Measurements from ENCODE around the gene B4GALNT3. TPM values are rescaled to one million over a fixed set of nuclear protein-coding genes. Genes with fewer than 3 reads are reported as not detected.

Gene B4GALNT3
- total RNA-seq, 2 experiments from 2014 or later: 3.4 to 5.4 TPM

DNA sequence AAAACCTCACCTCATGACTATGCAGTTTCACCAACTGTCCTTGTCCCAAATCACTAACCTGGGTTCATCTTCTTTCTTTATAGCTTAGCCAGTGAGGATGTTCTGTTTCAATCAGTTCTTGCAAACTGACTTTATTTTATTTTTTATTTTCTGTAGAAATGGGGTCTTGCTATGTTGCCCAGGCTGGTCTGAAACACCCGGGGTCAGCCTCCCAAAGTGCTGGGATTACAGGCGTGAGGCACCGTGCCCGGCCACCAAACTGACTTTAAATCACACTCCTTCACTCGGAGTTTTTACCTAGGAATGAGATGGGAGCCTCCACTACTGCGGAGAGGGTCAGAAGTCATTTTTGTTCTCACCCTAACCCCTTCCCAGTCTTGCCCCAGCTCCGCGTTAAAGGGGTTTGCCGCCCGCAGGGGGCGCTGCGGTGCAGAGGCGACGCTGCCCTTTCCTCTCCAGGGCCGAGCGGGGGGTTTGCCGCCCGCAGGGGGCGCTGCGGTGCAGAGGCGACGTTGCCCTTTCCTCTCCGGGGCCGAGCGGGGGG lies 7.0 kb upstream of the B4GALNT3 start:
- intact Hi-C loops (cut with micrococcal nuclease; ENCODE audit: unreplicated experiment): loop anchor here (1.0 kb wide), 1 partner anchor 95 kb away; no protein-coding TSS in a partner anchor
- peak; percentile 51 for DNase-seq (ENCODE audit: low spot score)

DNA sequence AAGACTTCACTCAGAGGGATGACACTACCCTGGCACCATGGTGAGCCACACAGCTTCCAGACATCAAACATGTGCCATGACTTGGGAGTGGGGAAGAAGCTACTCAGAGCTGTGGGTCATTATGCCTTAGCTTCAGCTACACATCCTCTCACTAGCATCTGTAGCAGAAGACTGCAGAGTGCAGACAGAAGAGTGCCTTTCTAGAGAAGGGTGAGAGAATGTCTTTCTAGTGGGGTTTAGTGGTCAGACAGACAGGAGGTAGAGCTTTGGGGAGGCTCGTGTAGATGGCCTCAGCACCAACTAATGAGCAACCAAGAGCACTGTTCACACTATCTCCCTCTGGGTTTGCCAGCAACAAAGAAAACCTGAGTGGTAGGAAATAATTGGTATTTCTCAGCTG lies 4.9 kb upstream of the B4GALNT3 start:
- Histone ChIP-seq H3K9me3 (ENCODE audit: low read length) (peaks cover 13% of the 10 kb centered on the region), H3K79me2 (ENCODE audit: insufficient read depth, low read depth, low read length) (no peaks in the 10 kb centered on the region), H4K20me1 (ENCODE audit: insufficient read depth, low read length) (no peaks in the 10 kb centered on the region), H3K9me2 (ENCODE audit: insufficient read depth, low read length) (no peaks in the 10 kb centered on the region), H3K27ac (ENCODE audit: low read depth, low read length, poor library complexity, severe bottlenecking) (no peak overlapping the region), H3K4me1 (ENCODE audit: insufficient read depth, low read length, poor library complexity, severe bottlenecking) (peaks cover 4% of the 10 kb centered on the region), H3K4me3 (ENCODE audit: low read depth, low read length, poor library complexity, severe bottlenecking) (no peak overlapping the region), H3K4me2 (ENCODE audit: low read length) (no peak overlapping the region), H3K36me3 (ENCODE audit: insufficient read depth, low read length) (peaks cover 4% of the 10 kb centered on the region; the same call in 1 of the 2 replicates), H2AFZ (ENCODE audit: low read length) (no peak overlapping the region)
- intact Hi-C loops (cut with micrococcal nuclease; ENCODE audit: unreplicated experiment): no loop called here
- DNase-seq (ENCODE audit: low spot score): no peak
- ChIA-PET POLR2A (interaction anchor here (0.5 to 1.2 kb wide), 2 partner anchors 64 to 223 kb away, joined by 3 read pairs; no protein-coding TSS in a partner anchor), CTCF (ENCODE audit: unreplicated experiment) (interaction anchor here (0.5 kb wide), 1 partner anchor 89 kb away, joined by 3 read pairs; no protein-coding TSS in a partner anchor)
- no TSS peak for BruUV-seq (replicated peaks)
- no peak for TF ChIP-seq EZH2phosphoT487 (IDR thresholded peaks at IDR 0.05; ENCODE audit: borderline replicate concordance, low read depth, low read length)
- TF ChIP-seq, protein P1, sequence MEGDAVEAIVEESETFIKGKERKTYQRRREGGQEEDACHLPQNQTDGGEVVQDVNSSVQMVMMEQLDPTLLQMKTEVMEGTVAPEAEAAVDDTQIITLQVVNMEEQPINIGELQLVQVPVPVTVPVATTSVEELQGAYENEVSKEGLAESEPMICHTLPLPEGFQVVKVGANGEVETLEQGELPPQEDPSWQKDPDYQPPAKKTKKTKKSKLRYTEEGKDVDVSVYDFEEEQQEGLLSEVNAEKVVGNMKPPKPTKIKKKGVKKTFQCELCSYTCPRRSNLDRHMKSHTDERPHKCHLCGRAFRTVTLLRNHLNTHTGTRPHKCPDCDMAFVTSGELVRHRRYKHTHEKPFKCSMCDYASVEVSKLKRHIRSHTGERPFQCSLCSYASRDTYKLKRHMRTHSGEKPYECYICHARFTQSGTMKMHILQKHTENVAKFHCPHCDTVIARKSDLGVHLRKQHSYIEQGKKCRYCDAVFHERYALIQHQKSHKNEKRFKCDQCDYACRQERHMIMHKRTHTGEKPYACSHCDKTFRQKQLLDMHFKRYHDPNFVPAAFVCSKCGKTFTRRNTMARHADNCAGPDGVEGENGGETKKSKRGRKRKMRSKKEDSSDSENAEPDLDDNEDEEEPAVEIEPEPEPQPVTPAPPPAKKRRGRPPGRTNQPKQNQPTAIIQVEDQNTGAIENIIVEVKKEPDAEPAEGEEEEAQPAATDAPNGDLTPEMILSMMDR (conservative IDR thresholded peaks at IDR 0.05; ENCODE audit: low read length): no peak

More for the DNA sequence above, 7.0 kb upstream of the B4GALNT3 start:
- Histone ChIP-seq H3K4me1 (ENCODE audit: insufficient read depth, low read length, poor library complexity, severe bottlenecking) (no peaks in the 10 kb centered on the region), H3K27ac (ENCODE audit: low read depth, low read length, poor library complexity, severe bottlenecking) (no peak overlapping the region), H3K4me3 (ENCODE audit: low read depth, low read length, poor library complexity, severe bottlenecking) (no peak overlapping the region), H4K20me1 (ENCODE audit: insufficient read depth, low read length) (no peaks in the 10 kb centered on the region), H3K79me2 (ENCODE audit: insufficient read depth, low read depth, low read length) (no peaks in the 10 kb centered on the region), H3K36me3 (ENCODE audit: insufficient read depth, low read length) (peaks cover 4% of the 10 kb centered on the region; the same call in 1 of the 2 replicates), H2AFZ (ENCODE audit: low read length) (no peak overlapping the region), H3K4me2 (ENCODE audit: low read length) (no peak overlapping the region), H3K9me2 (ENCODE audit: insufficient read depth, low read length) (no peaks in the 10 kb centered on the region), H3K9me3 (ENCODE audit: low read length) (peaks cover 13% of the 10 kb centered on the region)
- POLR2A ChIA-PET: interaction anchor here (0.6 kb wide), 1 partner anchor 485 kb away, joined by 3 read pairs; no protein-coding TSS in a partner anchor
- TF ChIP-seq, protein P1 (conservative IDR thresholded peaks at IDR 0.05; ENCODE audit: low read length): no peak
- TF ChIP-seq EZH2phosphoT487 (IDR thresholded peaks at IDR 0.05; ENCODE audit: borderline replicate concordance, low read depth, low read length): no peak
- BruUV-seq (replicated peaks): no TSS peak
- CTCF ChIA-PET (ENCODE audit: unreplicated experiment): interaction anchor here (0.6 to 1.2 kb wide), 6 partner anchors 26 to 448 kb away, joined by 3 read pairs; no protein-coding TSS in a partner anchor

DNA sequence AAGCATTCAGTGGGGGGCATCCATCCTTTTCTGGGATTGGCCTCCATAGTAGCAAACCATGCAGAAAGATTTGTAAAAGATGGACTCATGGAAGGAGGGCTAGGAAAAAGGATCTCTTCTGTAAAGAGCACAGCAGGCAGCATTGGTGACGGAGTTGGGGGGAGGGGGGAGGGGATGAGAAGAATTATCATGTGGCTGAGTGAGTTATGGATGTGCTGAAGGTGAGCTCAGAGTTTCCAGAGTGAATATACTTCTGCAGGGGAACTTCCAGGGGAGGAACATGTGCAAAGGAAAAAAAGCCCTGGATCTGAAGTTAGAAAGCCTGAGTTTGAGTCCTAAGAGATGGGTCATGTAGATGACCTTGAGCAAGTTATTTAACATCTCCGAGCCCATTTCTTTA lies 3.9 kb upstream of the B4GALNT3 start:
- Histone ChIP-seq H3K4me3 (ENCODE audit: low read depth, low read length, poor library complexity, severe bottlenecking) (no peak overlapping the region), H3K9me2 (ENCODE audit: insufficient read depth, low read length) (no peaks in the 10 kb centered on the region), H2AFZ (ENCODE audit: low read length) (no peak overlapping the region), H3K9me3 (ENCODE audit: low read length) (peaks cover 13% of the 10 kb centered on the region), H4K20me1 (ENCODE audit: insufficient read depth, low read length) (no peaks in the 10 kb centered on the region), H3K4me2 (ENCODE audit: low read length) (no peak overlapping the region), H3K27ac (ENCODE audit: low read depth, low read length, poor library complexity, severe bottlenecking) (no peak overlapping the region), H3K79me2 (ENCODE audit: insufficient read depth, low read depth, low read length) (no peaks in the 10 kb centered on the region), H3K36me3 (ENCODE audit: insufficient read depth, low read length) (peaks cover 4% of the 10 kb centered on the region; the same call in 1 of the 2 replicates), H3K4me1 (ENCODE audit: insufficient read depth, low read length, poor library complexity, severe bottlenecking) (peaks cover 4% of the 10 kb centered on the region)
- ChIA-PET POLR2A (interaction anchor here (0.9 to 1.2 kb wide), 2 partner anchors 54 to 63 kb away, joined by 3 to 4 read pairs; no protein-coding TSS in a partner anchor), CTCF (ENCODE audit: unreplicated experiment) (no interaction called here)
- BruUV-seq (replicated peaks): no TSS peak
- no peak for TF ChIP-seq EZH2phosphoT487 (IDR thresholded peaks at IDR 0.05; ENCODE audit: borderline replicate concordance, low read depth, low read length)
- TF ChIP-seq, protein P1 (conservative IDR thresholded peaks at IDR 0.05; ENCODE audit: low read length): no peak
- intact Hi-C loops (cut with micrococcal nuclease; ENCODE audit: unreplicated experiment): no loop called here
- DNase-seq (ENCODE audit: low spot score): no peak

All from OCI-LY7 (cell line).